Measurements from ENCODE around the gene ANKLE1.

The ANKLE1 gene

GRCh38 chr19:17300992-17301619, 19.4 kb downstream of the ANKLE1 start:
- in situ Hi-C loops (cut with MboI; ENCODE audit: low sequenced_read_pairs, unreplicated experiment) = no loop called here
- no peak for TF ChIP-seq CTCF (IDR thresholded peaks at IDR 0.05; ENCODE audit: borderline replicate concordance, control extremely low read depth, extremely low read depth, insufficient read depth, missing control alignments)
- no peak for DNase-seq (ENCODE audit: low spot score)

DNA sequence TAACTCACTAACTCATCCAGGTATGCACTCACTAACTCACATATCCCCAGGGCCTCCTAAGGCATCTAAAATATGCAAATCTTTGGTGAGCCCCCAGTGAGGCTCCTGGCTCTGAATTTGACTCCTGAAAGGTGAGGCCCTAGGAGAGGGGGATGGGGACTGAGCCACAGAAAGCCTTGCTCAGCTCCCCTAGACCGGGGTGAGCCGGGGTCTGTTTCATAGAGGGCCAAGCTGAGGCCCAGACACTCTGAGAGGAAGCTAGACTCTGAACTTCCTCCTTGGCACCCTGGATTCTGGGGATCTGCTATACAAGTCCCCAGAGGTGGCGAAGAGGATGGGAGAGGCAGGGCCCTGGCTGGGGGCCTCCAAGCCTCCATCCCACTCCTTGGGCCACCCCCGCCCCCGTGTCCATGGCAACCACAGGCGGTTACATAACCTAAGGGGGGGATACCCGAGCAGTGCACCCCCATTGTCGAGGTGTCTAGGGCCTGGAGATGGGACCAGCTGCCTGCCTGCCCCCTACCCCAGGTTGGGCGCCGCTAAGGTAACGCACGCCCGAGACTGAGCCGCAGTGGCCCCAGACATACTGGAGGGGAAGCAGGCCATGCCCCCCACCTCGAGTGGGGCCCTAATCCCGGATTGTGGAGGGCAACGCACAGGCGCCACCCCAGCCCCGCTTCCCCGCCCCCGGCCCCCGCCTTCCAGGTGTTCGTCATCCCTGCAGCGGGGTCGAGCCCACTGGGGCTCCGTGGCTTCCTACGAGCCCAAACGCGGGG, 20.9 kb downstream of the ANKLE1 start:
- TF ChIP-seq CTCF (IDR thresholded peaks at IDR 0.05; ENCODE audit: borderline replicate concordance, control extremely low read depth, extremely low read depth, insufficient read depth, missing control alignments) = no peak
- no peak for DNase-seq (ENCODE audit: low spot score)
- in situ Hi-C loops (cut with MboI; ENCODE audit: low sequenced_read_pairs, unreplicated experiment) = no loop called here

DNA sequence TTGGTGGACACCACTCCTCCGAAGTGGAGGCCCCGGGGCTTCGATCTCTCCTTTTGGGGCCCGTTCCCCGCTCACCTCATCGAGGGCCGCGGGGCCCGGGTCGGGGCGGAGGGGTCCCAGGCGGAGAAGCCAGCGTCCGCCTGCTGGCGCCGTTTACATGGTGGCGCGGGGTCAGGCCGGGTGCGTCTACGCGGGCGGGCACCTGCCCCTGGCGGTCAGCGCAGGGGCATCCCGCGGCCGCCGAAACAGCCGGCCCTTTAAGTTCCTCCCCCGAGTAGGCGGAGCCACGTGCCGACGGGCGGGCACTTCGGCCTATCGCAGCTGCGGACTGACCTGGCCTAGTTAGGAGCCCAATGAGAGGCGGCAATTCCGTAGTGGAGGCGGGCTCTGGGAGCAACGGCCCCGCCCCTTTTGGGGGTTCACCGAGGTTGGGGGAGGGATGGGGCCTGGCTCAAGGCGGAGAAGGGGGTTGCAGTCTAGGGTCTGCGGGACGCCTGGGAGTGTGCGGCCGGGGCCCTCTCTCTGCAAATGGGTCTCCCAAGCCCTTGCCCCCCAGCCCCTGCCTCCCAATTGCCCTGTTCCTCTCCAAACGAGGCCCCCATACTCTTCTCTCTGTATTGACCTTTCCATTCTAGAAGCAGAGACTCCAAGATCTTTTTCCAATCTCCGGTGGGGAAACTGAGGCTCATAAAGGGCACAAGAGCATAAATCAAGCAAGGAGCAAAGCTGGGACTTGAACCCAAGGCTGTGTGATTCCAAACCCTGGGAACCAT, 21.7 kb downstream of the ANKLE1 start, which contains the start of gene ABHD8:
Gene ABHD8 (minus strand): TSS at position 259 of the 773 bp plus-strand sequence. CDS start 1,809 bp downstream, outside the sequence.
- in situ Hi-C loops (cut with MboI; ENCODE audit: low sequenced_read_pairs, unreplicated experiment) = no loop called here
- peak; percentile 96 for DNase-seq (ENCODE audit: low spot score)
- TF ChIP-seq CTCF (IDR thresholded peaks at IDR 0.05; ENCODE audit: borderline replicate concordance, control extremely low read depth, extremely low read depth, insufficient read depth, missing control alignments) = peak; percentile 37

GRCh38 chr19:17303940-17304267, 22.2 kb downstream of the ANKLE1 start:
- in situ Hi-C loops (cut with MboI; ENCODE audit: low sequenced_read_pairs, unreplicated experiment) = no loop called here
- DNase-seq (ENCODE audit: low spot score) = no peak
- no peak for TF ChIP-seq CTCF (IDR thresholded peaks at IDR 0.05; ENCODE audit: borderline replicate concordance, control extremely low read depth, extremely low read depth, insufficient read depth, missing control alignments)

- in situ Hi-C loops (cut with MboI; ENCODE audit: low sequenced_read_pairs, unreplicated experiment) = no loop called here
- no peak for DNase-seq (ENCODE audit: low spot score)
- TF ChIP-seq CTCF (IDR thresholded peaks at IDR 0.05; ENCODE audit: borderline replicate concordance, control extremely low read depth, extremely low read depth, insufficient read depth, missing control alignments) = no peak
These were observed 22.9 kb downstream of the ANKLE1 start for GRCh38 chr19:17304386-17305215.

DNA sequence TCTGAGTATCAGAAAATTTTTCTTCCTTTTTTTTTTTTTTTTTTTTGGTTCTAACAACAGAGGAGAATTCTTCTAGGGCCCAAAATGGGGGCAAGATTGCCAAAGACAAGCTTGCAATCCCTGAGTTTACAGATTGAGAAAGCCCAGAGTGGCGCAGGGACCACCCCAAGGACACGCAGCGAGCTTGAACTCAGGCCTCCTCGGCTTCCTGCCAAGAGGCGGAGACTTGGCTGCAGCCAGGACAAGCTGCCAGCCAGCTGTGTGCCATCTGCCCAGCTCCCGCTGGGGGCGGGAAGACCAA, 23.5 kb downstream of the ANKLE1 start:
- TF ChIP-seq CTCF (IDR thresholded peaks at IDR 0.05; ENCODE audit: borderline replicate concordance, control extremely low read depth, extremely low read depth, insufficient read depth, missing control alignments) = no peak
- DNase-seq (ENCODE audit: low spot score) = no peak
- in situ Hi-C loops (cut with MboI; ENCODE audit: low sequenced_read_pairs, unreplicated experiment) = no loop called here
